ENCODE results near the gene PTPRM. TPM values are rescaled to one million over a fixed set of nuclear protein-coding genes. Genes with fewer than 3 reads are reported as not detected.

The PTPRM gene
- total and polyA plus RNA-seq, 2 donors (not counting 3 experiments of a cell fraction or from before 2014, with no cell fraction given): 37.4 to 43.7 TPM

- FAIRE-seq (no peak), DNase-seq (ENCODE audit: low read depth, low spot score) (no peak)
- Histone ChIP-seq H3K9ac (replicated peaks; ENCODE audit: extremely low read depth, insufficient read depth, low read length) (no peak overlapping the region), H3K9me1 (replicated peaks; ENCODE audit: control insufficient read depth, extremely low read depth, insufficient read depth, low read length) (no peaks in the 10 kb centered on the region), H3K4me2 (ENCODE audit: insufficient read depth, low read length) (no peak overlapping the region), H3K79me2 (ENCODE audit: control insufficient read depth, insufficient read depth, low read length) (no peaks in the 10 kb centered on the region), H3K27me3 (ENCODE audit: control insufficient read depth in 2 of 2, insufficient read depth in 2 of 2, low read length in 2 of 2) (peaks cover 0 to 2% of the 10 kb centered on the region in 2 experiments), H3K4me1 (ENCODE audit: control insufficient read depth, extremely low read depth, insufficient read depth, low read length) (no peaks in the 10 kb centered on the region), H3K36me3 (ENCODE audit: control insufficient read depth in 2 of 2, extremely low read depth in 1 of 2, insufficient read depth in 2 of 2, low read length in 2 of 2) (no peaks in the 10 kb centered on the region), H3K4me3 (replicated peaks in 1 of 3; ENCODE audit: insufficient read depth in 1 of 3, low read depth in 1 of 3, low read length in 3 of 3) (no peak overlapping the region), H3K27ac (ENCODE audit: insufficient read depth, low read depth, low read length) (no peak overlapping the region), H3K9me3 (replicated peaks; ENCODE audit: control insufficient read depth, insufficient read depth, low read length) (no peaks in the 10 kb centered on the region), H2AFZ (ENCODE audit: low read depth, low read length) (no peak overlapping the region), H4K20me1 (replicated peaks; ENCODE audit: control insufficient read depth, extremely low read depth, insufficient read depth, low read length) (no peaks in the 10 kb centered on the region)
- dilution Hi-C loops (cut with MboI; ENCODE audit: extremely low pct_ligation_motif_present, low sequenced_read_pairs) (no loop called here), intact Hi-C loops (cut with micrococcal nuclease) (no loop called here)
- POLR2A ChIA-PET: no interaction called here
- TF ChIP-seq MAX (IDR thresholded peaks at IDR 0.05; ENCODE audit: insufficient read depth, insufficient read length) (no peak), JUN (IDR thresholded peaks at IDR 0.05; ENCODE audit: borderline replicate concordance, insufficient read depth, insufficient read length, low read depth) (no peak), POLR2AphosphoS5 (IDR thresholded peaks at IDR 0.05; ENCODE audit: insufficient read depth, low read depth, low read length) (no peak), GATA2 (IDR thresholded peaks at IDR 0.05; ENCODE audit: insufficient read depth, insufficient read length, low read depth, low read length) (no peak), FOS (IDR thresholded peaks at IDR 0.05; ENCODE audit: borderline replicate concordance, insufficient read depth, low read length) (no peak), MYC (IDR thresholded peaks at IDR 0.05; ENCODE audit: low read depth, low read length) (no peak), POLR2A (IDR thresholded peaks at IDR 0.05; ENCODE audit: low read depth, low read length) (no peak), CTCF (IDR thresholded peaks at IDR 0.05; ENCODE audit: extremely low read depth in 1 of 2, insufficient read depth in 1 of 2, low read depth in 1 of 2, low read length in 2 of 2) (no peak), EZH2 (IDR thresholded peaks at IDR 0.05; ENCODE audit: borderline replicate concordance, low read depth, low read length, severe bottlenecking) (no peak)
- CTCF ChIA-PET: no interaction called here
- BruUV-seq (replicated peaks): no TSS peak
Observed at GRCh38 chr18:7657937-7658336, 90.8 kb downstream of the PTPRM start.

All from endothelial cell of umbilical vein (primary cell).